HG02981 (cell line): Measurements from ENCODE around the gene CMC1.

ENCODE experiments used
- ATAC-seq: cut with Tn5 transposase; IDR thresholded peaks from one replicate; pipeline ENCODE4 v1.9.1; 2021; ENCODE audit warnings: mild to moderate bottlenecking, moderate library complexity; ENCODE audit not compliant: unreplicated experiment

Gene CMC1

DNA sequence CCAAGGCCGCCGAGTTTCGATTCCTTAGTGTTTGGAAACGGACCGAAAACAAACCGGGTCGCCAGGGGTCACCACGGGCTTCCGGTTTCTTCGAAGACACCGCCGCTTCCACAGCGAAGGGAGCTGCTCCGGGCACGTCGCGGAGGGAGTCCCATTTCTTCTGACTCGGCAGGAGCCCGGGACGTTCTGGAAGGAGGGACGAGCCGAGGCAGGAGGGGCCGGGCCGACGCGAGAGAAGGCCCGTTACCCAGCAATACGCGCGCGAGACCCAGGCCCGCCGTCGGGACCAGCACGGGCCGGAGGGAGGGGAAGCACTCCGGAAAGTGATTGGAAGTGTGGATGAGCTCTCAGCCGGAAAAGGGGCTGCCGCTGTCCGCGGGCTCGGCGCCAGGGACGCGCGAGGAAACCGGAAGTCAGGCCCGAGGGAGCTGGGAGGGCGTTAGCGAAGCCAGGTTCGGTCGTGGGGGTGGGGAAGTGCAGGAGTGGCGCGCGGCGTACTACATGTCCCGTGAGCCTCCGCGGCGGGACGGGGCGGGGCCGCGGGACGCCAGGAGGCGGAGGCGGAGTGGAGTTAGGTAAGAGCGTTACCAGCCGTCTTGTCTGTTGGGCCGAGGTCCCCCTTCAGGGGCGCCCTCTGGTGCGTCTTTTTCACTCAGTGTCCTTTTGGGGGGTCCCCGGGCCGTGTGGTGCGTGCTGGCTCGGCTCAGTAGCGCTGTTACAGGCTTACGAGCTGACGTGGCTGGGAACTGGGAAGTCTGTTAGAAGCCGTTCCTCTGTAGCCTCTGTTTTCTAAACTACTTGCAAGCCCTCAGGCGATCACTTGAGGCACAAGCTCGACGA, 107.4 kb downstream of the CMC1 start, which contains the start of the genes AZI2 and ZCWPW2:
Gene AZI2, minus strand, starts transcription at position 196 of the 840 bp plus-strand sequence. CDS start 8,207 bp downstream, outside the sequence.
Gene ZCWPW2, plus strand, starts transcription at position 93 of the 840 bp plus-strand sequence. CDS start 64,348 bp downstream, outside the sequence.
- ATAC-seq: peak; percentile 83

DNA sequence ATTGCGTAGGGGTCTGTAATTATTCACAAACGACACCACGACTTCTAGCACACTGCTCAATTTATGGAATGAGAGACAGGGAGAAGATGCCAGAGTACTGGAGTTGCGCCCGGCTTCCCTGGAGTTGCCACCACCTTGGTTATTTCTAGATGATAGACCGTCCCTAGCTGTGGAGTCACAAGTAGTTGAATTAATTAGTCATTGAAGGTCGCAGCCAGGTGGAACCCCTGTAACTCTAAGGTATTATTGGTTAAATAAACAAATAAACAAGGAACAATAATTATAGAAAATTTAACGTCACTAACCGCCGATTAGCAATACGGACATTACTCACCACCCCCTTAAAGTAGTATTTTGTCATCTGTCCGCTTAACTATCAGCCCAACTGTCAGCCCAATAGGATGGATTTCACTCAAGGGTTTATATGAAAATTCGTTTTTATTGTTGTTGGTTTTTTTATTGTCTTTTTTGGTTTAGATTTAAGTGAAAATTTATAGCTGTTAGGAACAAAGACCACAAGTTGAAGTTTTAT, 108.1 kb downstream of the CMC1 start:
- no peak for ATAC-seq
